Astrocyte of the cerebellum (primary cell): ENCODE data around the gene JUND.

ENCODE experiments used
- DNase-seq: peaks from one replicate; pipeline ENCODE4 v3.0.0-alpha.2; 2011; ENCODE audit warnings: low read depth
- H3K4me3 ChIP-seq: 2 replicates; pipeline ENCODE4 v1.5.1; 2011; ENCODE audit warnings: mild to moderate bottlenecking, low read depth, low read length, moderate library complexity
- in situ Hi-C: cut with HindIII; loops from 2 replicates; pipeline ENCODE4 v1.10.0; 2017; ENCODE audit warnings: low sequenced_read_pairs
- TF ChIP-seq, protein P1 (sequence below): IDR thresholded peaks from 2 replicates; pipeline ENCODE4 v1.5.1; 2012; ENCODE audit warnings: low read length, low read depth, moderate library complexity, mild to moderate bottlenecking; ENCODE audit errors: missing control alignments

JUND gene

DNA sequence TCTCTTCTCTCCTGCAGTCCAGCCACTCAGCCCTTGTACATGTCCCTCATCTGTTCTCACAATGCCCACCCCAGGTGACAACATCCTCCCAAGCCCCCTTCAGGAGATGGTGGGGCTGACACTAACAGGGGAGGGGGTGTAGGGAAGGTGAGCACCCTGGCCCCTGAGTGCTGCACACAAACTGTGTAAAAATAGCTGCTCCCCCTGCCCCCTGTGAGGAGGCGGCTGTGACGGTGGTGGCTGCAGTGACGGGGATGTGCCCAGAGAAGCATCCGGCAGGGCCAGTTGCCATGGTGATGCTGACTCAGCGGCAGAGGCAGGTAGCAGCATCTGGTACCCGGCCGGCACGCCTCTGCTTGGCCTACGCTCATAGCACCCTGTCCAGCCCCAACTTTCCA, 13.0 kb upstream of the JUND start:
- in situ Hi-C loops: no loop called here
- no peak for DNase-seq
- no peak overlapping the region for H3K4me3 ChIP-seq
- TF ChIP-seq, protein P1, sequence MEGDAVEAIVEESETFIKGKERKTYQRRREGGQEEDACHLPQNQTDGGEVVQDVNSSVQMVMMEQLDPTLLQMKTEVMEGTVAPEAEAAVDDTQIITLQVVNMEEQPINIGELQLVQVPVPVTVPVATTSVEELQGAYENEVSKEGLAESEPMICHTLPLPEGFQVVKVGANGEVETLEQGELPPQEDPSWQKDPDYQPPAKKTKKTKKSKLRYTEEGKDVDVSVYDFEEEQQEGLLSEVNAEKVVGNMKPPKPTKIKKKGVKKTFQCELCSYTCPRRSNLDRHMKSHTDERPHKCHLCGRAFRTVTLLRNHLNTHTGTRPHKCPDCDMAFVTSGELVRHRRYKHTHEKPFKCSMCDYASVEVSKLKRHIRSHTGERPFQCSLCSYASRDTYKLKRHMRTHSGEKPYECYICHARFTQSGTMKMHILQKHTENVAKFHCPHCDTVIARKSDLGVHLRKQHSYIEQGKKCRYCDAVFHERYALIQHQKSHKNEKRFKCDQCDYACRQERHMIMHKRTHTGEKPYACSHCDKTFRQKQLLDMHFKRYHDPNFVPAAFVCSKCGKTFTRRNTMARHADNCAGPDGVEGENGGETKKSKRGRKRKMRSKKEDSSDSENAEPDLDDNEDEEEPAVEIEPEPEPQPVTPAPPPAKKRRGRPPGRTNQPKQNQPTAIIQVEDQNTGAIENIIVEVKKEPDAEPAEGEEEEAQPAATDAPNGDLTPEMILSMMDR: no peak

GRCh38 chr19:18293642-18294466, 12.4 kb upstream of the JUND start:
- DNase-seq: no peak
- in situ Hi-C loops: no loop called here
- no peak overlapping the region for H3K4me3 ChIP-seq
- TF ChIP-seq, protein P1: no peak

DNA sequence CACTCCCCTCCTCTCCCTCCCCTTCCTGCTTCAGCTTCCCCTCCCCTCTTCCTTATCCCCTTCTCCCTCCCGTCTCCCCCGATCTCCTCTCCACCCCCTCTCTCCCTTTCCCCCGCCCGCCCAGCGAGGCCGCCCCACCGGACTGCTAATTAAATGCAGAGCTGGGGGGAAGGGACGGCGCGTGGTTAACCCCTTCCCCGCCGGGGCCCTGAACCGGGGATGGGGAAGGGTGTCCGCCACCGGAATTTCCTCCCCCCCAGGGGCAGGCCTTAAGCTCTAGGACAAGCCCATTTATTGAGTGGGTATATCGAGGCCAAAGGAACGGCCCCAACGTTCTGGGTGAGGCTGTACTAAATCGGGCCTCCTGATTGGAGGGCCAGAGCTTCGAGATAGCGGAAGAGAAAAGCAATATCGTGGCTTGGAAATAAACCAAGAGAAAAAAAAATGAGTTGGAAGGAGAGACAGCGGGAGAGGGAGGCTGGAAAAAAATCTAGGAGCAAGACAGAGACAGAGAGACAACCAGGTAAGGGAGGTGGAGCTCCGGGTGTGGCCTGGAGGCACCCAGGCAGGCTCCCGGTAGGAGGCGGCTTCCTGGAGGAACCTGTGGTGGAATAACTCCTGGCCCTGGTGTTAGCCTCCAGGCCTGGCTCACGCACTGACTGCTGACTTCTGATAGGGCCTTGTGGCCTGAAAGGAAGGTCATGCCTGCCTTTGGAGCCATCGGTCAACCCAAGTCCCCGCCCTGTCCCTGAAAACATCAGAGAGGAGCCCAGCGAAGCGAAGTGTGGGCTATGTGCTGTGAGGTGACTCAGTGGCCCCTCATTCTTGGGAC, 11.6 kb upstream of the JUND start:
- TF ChIP-seq, protein P1: no peak
- peak overlapping the region; percentile 55 for H3K4me3 ChIP-seq
- in situ Hi-C loops: no loop called here
- DNase-seq: no peak

DNA sequence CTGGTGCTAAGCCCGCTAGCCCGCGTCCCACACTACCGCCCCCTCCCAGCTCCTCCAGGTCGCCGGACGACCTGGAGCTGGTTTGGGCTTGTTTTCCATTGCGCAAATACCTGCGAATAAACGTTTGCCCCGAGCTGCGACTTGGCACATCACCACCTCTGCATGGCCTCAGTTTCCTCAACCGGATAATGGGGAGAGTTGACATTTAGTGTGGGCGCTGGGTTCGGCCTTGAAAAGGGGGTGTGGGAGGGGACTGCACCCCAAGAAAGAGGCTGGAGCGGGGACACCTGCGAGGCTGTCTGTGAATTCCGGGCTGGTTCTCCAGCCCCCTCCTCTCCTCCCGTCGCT, 11.0 kb upstream of the JUND start:
- TF ChIP-seq, protein P1: no peak
- peak overlapping the region; percentile 55 for H3K4me3 ChIP-seq
- DNase-seq: no peak
- in situ Hi-C loops: no loop called here

GRCh38 chr19:18291590-18292461, 10.4 kb upstream of the JUND start:
- H3K4me3 ChIP-seq: peak overlapping the region; percentile 55
- in situ Hi-C loops: no loop called here
- TF ChIP-seq, protein P1: no peak
- no peak for DNase-seq

- TF ChIP-seq, protein P1: peak; percentile 13
- no peak for DNase-seq
- in situ Hi-C loops: no loop called here
- peak overlapping the region; percentile 55 for H3K4me3 ChIP-seq
These were observed 9.7 kb upstream of the JUND start for GRCh38 chr19:18291019-18291524.
